NCI-H2081 (cell line): Measurements from ENCODE around the gene FOXC2.
A peak's percentile ranks its signal among the peaks of the same experiment; 100 is the strongest.

Source experiments
- DNase-seq, 2 experiments: peaks; one replicate each; lab custom pipeline; 2025; lab: John Stamatoyannopoulos, UW

The FOXC2 gene

GRCh38 chr16:86556576-86556975, 10.1 kb upstream of the FOXC2 start:
- DNase-seq = no peak

- no peak for DNase-seq
Measured at GRCh38 chr16:86557587-86557986, 9.0 kb upstream of the FOXC2 start.

DNA sequence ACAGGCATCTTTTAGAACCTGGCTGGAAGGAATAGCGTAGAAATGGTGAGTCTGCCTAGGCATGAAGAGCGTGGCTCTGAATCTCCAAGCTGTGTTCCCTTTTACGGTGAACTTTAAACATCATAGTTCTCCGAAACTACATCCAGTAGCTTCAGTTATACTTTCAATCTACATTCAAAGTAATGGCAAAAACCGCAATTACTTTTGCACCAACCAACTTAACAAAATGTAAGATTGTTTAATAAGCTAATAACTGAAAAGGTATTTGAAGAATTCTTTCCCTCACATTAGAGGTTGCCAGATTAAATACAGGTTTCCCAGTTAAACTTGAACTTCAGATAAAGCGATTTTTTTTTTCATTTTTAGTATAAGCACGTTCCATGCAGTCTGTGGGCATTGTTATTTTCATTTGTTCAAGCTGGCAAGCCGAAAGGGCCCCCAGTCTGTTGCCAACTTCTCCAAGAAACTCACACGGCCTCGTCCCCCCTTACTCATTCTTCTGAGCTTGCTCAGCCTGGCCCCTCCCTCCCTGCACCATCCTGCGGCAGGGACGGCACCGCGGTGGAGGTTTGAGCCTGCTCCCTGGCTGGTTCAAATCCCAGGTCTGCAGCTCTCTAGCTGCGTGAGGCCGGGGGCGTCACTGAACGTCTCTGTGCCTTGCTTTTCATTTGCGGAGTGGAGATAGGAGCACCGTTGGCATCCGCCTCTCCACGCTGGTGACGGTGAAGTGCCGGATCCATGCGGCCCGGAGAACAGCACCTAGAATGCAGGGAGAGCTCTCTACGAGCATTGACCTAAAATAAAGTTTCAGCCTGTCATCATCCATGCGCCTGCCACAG, 8.1 kb upstream of the FOXC2 start:
- DNase-seq = no peak

GRCh38 chr16:86559802-86560305, 6.8 kb upstream of the FOXC2 start:
- no peak for DNase-seq

DNA sequence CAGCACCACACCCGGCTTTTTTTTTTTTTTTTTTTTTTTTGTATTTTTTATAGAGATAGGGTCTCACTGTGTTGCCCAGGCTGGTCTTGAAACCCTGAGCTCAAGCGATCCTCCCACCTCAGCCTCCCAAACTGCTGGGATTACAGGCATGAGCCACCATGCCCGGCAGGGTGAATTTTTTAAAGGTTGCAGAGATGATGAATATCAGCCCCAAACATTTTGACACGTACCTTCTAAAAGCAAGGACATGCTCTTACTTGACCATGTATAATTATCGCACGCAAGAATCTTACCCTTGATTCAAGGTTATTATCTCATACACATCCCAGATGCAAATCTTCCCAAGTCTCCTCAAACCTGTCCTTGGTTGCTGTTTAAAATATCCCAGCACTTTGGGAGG, 4.3 kb upstream of the FOXC2 start:
- DNase-seq = no peak

DNA sequence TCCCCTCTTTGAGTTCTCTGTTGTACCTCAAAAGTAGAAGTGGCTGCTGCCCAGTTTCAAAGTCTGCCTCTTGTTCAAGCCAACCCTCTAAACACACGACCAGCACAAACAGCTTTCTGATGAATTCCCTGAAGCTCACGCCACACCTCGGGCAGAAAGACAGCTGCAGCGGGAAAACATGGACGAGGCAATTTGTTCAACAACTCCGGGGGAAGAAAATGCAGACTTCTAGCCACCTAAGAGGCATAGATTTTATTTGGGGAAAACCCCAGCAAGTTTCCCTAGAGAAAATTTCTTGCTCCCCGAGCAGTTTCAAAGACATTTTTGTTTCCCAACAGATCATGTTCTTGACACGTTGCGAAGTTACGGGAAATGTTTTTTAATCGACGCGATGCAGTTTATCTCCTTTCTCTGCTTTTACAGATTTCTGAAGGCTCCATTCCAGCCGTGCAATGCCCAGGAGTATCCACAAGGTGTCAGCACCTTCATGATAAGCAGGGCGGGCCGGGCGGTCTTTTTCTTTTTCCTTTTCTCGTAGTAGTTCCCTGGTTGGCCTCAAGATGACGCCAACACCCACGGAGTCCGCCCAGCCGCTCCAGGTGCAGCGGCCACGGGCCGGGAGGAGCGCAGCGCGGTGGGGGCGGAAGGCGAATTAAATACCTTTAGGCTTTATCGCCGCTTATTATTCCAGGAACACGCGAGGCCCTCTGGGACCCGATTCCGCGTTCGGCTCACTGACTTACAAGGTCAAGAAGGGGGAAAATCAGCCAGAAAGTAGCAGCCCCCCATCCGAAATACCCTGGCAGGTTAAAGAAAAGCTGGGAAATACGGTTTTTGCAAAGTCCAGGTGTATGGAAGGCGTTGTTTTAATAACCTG, 2.9 kb upstream of the FOXC2 start:
- DNase-seq = peak; percentile 56 to 80

- no peak for DNase-seq
Measured at GRCh38 chr16:86565181-86565631, 1.4 kb upstream of the FOXC2 start.

GRCh38 chr16:86565644-86566511, 751 bp upstream of the FOXC2 start:
- DNase-seq = no peak

DNA sequence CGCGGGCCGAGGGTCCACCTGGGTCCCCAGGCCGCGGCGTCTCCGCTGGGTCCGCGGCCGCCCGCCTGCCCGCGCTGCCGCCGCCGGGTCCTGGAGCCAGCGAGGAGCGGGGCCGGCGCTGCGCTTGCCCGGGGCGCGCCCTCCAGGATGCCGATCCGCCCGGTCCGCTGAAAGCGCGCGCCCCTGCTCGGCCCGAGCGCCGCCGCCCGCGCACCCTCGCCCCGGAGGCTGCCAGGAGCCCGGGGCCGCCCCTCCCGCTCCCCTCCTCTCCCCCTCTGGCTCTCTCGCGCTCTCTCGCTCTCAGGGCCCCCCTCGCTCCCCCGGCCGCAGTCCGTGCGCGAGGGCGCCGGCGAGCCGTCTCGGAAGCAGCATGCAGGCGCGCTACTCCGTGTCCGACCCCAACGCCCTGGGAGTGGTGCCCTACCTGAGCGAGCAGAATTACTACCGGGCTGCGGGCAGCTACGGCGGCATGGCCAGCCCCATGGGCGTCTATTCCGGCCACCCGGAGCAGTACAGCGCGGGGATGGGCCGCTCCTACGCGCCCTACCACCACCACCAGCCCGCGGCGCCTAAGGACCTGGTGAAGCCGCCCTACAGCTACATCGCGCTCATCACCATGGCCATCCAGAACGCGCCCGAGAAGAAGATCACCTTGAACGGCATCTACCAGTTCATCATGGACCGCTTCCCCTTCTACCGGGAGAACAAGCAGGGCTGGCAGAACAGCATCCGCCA, 504 bp downstream of the FOXC2 start:
- DNase-seq = no peak

- no peak for DNase-seq
Measured at GRCh38 chr16:86567701-86568581, 1.3 kb downstream of the FOXC2 start.

DNA sequence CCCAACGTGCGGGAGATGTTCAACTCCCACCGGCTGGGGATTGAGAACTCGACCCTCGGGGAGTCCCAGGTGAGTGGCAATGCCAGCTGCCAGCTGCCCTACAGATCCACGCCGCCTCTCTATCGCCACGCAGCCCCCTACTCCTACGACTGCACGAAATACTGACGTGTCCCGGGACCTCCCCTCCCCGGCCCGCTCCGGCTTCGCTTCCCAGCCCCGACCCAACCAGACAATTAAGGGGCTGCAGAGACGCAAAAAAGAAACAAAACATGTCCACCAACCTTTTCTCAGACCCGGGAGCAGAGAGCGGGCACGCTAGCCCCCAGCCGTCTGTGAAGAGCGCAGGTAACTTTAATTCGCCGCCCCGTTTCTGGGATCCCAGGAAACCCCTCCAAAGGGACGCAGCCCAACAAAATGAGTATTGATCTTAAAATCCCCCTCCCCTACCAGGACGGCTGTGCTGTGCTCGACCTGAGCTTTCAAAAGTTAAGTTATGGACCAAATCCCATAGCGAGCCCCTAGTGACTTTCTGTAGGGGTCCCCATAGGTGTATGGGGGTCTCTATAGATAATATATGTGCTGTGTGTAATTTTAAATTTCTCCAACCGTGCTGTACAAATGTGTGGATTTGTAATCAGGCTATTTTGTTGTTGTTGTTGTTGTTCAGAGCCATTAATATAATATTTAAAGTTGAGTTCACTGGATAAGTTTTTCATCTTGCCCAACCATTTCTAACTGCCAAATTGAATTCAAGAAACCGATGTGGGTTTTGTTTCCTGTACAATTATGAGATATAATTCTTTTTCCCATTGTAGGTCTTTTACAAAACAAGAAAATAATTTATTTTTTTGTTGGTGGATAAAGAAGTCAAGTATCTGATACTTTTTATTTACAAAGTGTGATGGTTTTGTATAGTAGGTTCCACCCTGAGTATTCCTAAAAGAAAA, 2.3 kb downstream of the FOXC2 start:
- no peak for DNase-seq

DNA sequence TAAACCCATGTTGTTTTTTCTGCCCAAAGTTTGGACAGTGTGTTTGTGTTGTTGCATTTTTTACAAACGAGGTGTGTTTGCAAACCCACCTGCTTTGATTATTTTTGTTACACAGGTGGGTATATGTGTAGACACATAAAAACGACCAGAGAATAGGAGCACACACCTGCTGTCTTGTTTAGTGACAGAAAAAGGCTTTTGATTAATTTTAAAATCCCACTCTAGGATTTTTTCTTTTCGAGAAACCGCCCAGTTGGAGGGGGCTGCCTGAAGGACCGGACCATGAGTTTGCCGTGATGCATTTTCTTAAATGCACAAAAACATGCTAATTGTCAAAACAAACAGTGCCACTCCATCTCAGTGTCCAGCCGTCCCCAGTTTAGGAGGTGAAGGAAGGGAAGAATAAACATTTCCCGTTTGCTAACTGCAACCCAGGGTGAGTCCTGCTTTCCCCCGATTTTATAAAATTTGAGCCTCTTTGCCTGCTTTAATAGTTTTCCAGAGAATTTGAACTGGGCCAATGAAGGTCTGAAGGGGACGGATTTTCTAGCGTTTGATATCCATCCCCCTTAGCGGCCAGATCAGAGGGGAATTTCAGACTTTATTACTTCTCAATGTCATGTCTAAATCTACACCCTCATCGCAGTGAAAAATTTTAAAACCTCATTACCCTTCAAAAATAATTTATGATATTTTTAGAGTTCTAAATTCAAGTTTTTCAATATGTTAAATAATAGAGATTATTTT, 3.2 kb downstream of the FOXC2 start:
- no peak for DNase-seq

DNA sequence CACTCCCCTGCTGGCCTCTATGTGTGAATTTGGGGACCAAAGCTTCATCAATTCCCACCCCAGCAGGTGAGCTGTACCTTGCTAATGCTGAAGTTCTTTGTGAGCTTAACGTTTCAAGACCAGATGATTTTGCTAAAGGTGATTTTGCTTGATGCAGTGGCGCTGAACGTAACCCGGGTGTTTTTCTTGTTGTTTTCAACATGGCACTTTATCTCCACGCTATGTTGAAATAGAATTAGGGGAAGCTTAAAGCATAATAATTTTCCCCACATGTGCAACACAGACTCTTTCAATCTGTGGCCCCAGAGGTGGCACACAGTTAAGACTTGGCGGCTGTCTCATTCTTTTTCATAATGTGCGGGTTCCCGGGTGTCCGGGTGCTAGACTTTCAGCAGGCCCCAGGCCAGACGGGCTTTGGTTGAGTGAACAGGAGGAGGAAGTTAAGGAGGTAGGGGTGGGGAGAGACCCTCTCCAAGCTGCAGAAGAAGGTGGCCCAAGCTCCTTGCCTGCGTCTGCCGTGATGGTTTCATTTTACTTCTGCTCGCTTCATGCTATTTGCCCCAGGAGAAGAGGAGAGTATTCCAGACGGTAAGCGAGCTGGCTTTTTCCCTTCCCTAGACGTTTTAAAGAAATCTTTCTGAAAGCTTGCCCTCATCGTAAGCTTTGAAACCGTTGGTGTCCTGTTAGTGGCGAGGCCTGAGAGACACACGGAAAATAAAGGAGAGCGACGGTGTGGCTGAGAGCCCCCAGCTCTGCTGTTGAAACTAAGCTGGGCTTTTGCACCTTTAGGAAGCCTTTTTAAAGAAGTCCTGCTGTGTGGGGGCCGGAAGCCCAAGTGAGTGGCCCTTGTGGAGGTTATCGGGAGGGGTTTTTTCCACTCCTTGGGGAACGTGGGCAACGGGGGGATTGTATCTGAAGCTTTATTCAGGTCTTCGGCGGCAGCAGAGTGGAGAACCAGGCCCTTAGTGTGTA, 4.2 kb downstream of the FOXC2 start:
- DNase-seq = no peak

DNA sequence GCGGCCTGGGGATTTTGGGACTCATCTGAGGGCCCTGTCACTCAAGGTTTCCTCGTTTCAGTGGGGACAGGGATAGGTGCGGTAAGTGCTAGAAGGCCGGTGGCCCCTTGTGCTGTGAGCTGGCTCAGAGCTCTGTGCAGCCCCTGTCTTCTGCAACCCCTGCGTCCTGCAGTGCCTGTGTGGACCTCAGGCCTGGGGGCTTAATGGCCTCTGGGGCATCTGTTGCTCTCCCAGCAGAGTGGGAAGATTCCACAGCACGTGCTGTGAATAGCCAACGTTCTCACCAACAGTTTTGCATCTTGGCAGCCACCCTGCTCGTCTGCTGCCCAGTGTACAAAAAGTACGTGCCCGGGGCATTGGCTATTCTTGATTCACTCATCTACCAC, 4.9 kb downstream of the FOXC2 start:
- no peak for DNase-seq

DNA sequence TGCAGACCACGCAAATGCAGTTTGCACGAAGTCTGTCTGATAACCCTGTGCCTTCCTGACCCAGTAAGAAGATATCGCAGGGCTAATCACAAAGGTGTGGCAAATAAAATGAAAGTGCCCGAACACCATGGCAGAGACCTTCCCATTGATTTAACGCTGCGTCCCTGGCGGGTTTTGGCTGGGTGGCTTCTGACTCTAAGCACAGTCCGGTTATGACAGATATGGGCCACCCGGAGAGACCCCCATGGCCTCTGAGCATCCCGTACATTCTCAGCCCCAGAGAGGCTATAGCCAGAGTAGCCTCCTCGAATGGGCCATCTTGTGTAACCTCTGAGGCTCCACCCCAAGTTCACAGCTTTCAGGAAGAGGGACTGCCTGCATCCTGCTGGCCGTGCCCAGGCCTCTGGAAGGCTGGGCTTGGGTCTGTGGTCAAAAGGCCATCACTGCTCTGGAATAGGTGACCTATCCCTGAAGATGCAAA, 5.5 kb downstream of the FOXC2 start:
- DNase-seq = no peak

DNA sequence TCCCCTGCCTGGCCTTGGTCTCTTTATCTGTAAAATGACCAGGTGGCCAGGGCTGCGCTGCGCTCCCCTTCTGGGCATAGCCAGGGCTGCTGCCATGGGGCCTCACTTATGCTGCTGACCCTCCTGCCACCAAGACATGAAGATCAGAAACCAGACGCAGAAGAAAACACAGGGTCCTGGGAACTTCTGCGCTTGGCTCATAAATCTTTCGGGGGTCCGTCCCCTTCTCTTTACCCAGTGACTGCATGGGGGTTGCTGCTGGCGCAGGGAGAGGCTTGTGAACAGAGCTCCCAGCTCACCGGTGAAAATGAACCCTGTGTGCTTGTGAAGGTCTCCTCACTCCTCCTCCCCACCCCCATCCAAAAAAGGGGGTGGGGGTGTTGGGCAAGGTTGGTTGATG, 6.0 kb downstream of the FOXC2 start:
- DNase-seq = no peak

DNA sequence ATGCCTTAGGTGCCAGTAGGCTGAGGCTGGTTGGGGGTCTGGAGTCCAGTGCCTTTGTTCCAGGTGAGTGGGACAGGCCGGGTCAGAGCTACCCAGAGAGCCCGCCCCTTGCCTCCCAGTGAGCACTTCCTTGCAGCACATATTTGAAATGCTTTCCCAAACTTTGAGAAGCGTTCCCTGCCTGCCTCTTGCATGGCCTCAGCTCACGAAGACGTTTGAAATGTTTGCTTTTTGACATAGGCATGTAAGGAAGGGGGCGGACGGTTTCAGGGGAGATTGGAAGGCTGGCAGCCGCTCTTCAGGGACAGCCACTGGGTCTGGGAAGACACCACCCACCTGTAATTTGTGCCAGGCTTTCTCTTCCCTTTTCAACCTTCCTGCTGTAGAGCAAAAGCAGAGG, 6.6 kb downstream of the FOXC2 start:
- no peak for DNase-seq
